A549 (cell line): ENCODE measurements around the gene ZNF326.

Source experiments
- BHLHE40 ChIP-seq: IDR thresholded peaks from 2 replicates; pipeline ENCODE4 v1.6.1; 2012; ENCODE audit warnings: low read depth, low read length, inconsistent platforms
- CBX8 ChIP-seq: fragments of 200-600 bp; sonication (generic); IDR thresholded peaks from 2 replicates; pipeline ENCODE4 v1.6.1; 2016
- CHD4 ChIP-seq: fragments of 200-600 bp; sonication (generic); IDR thresholded peaks from 2 replicates; pipeline ENCODE4 v1.6.1; 2016; ENCODE audit warnings: antibody characterized with exemption, mild to moderate bottlenecking, borderline replicate concordance
- CTCF ChIP-seq: fragments of >200 bp; sonication (Bioruptor Twin); formaldehyde crosslinking; IDR thresholded peaks from 3 replicates; pipeline ENCODE4 v1.5.1; 2016
- FOSL2 ChIP-seq, 2 experiments: fragments of 450-650 bp in 1 of 2; fragments of >200 bp in 1 of 2; sonication (Bioruptor Twin) in 1 of 2; formaldehyde crosslinking; IDR thresholded peaks; 2 replicates each; pipeline versions ENCODE4 v1.5.0 to v1.6.1; 2016 to 2020; ENCODE audit warnings: mild to moderate bottlenecking in 1 of 2, moderate library complexity in 1 of 2
- JUNB ChIP-seq: fragments of >200 bp; sonication (Bioruptor Twin); formaldehyde crosslinking; IDR thresholded peaks from 2 replicates; pipeline ENCODE4 v1.6.1; 2016
- KDM5A ChIP-seq: fragments of 200-600 bp; sonication (generic); IDR thresholded peaks from 2 replicates; pipeline ENCODE4 v1.6.1; 2016; ENCODE audit warnings: antibody characterized with exemption, mild to moderate bottlenecking
- MYC ChIP-seq: IDR thresholded peaks from 2 replicates; pipeline ENCODE4 v1.6.1; 2012; ENCODE audit warnings: mild to moderate bottlenecking, inconsistent platforms, low read length, improper control_type of control experiment, borderline replicate concordance
- POLR2A ChIP-seq: IDR thresholded peaks from 2 replicates; pipeline ENCODE4 v1.6.1; 2012; ENCODE audit warnings: mild to moderate bottlenecking, low read length
- RARB ChIP-seq: fragments of 250-450 bp; sonication (Bioruptor Pico); IDR thresholded peaks from 2 replicates; pipeline ENCODE4 v1.8.0; 2021; ENCODE audit warnings: mild to moderate bottlenecking, moderate library complexity
- REST ChIP-seq: fragments of 200-600 bp; sonication (generic); IDR thresholded peaks from 2 replicates; pipeline ENCODE4 v1.6.1; 2016; ENCODE audit warnings: antibody characterized with exemption, mild to moderate bottlenecking, moderate library complexity

- TF ChIP-seq CTCF, result no peak
- TF ChIP-seq MYC, result no peak
- no peak for TF ChIP-seq REST
- TF ChIP-seq POLR2A, result no peak
- TF ChIP-seq FOSL2 (IDR thresholded peaks at IDR 0.05), result no peak
- no peak for TF ChIP-seq FOSL2 (CRISPR knock-in tag; IDR thresholded peaks at IDR 0.05)
- no peak for TF ChIP-seq RARB (CRISPR knock-in tag)
- no peak for TF ChIP-seq CHD4
- TF ChIP-seq JUNB, result no peak
- no peak for TF ChIP-seq BHLHE40
- no peak for TF ChIP-seq KDM5A
- TF ChIP-seq CBX8, result no peak
Observed at GRCh38 chr1:90067194-90067931, 72.5 kb downstream of the ZNF326 start.
